AG09319 (cell line): Measurements from ENCODE around the gene KIFC1.
"Not testable (repeated sequence)": the region's sequence is repeated elsewhere in the genome, so short reads cannot be mapped to it uniquely, and the experiment has no call there.

Experiments used
- DNase-seq: peaks from one replicate; pipeline ENCODE4 v3.0.0-alpha.2; 2010; ENCODE audit warnings: low read depth; ENCODE audit errors: extremely low read depth
- TF ChIP-seq, protein P1 (sequence below): IDR thresholded peaks from 2 replicates; pipeline ENCODE4 v1.5.1; 2011; ENCODE audit warnings: low read depth, mild to moderate bottlenecking, inconsistent platforms, low read length, moderate library complexity

The KIFC1 gene

DNA sequence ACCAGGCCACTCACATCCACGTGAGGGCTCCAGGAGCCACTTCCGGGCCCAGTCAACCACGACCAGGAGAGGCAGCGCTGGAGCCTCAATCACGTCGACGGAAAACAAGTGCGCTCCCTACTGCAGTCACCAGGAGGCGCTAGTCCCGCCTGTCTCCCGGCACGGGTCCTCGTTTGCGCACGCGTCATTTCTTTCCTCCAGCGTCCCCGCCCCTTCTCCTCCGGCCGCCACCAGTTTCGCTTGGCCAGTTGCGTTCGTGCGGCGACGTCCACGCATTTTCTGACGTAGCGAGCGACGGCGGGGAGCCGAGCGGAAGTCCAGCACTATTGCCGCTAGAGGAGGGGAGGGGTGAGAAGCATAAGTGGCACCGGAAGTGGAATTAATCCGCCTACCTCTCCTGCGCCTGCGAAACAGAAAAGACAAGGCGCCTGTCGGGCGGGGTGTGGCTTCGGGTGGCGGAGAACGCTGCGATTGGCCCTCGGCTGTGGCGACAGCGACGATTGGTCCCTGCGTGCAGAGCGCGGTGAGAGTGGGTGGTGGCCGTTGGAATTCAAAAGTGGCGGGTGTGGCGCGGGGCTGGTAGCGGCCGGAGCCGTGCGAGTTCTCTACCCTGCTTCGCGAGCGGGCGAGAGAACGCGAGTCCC is at the start of gene KIFC1:
KIFC1 (plus strand) TSS at position 546 of the 644 bp plus-strand sequence. CDS start 163 bp downstream, outside the sequence.
- TF ChIP-seq, protein P1, sequence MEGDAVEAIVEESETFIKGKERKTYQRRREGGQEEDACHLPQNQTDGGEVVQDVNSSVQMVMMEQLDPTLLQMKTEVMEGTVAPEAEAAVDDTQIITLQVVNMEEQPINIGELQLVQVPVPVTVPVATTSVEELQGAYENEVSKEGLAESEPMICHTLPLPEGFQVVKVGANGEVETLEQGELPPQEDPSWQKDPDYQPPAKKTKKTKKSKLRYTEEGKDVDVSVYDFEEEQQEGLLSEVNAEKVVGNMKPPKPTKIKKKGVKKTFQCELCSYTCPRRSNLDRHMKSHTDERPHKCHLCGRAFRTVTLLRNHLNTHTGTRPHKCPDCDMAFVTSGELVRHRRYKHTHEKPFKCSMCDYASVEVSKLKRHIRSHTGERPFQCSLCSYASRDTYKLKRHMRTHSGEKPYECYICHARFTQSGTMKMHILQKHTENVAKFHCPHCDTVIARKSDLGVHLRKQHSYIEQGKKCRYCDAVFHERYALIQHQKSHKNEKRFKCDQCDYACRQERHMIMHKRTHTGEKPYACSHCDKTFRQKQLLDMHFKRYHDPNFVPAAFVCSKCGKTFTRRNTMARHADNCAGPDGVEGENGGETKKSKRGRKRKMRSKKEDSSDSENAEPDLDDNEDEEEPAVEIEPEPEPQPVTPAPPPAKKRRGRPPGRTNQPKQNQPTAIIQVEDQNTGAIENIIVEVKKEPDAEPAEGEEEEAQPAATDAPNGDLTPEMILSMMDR, result peak; percentile 96
- DNase-seq, result peak; percentile 100

DNA sequence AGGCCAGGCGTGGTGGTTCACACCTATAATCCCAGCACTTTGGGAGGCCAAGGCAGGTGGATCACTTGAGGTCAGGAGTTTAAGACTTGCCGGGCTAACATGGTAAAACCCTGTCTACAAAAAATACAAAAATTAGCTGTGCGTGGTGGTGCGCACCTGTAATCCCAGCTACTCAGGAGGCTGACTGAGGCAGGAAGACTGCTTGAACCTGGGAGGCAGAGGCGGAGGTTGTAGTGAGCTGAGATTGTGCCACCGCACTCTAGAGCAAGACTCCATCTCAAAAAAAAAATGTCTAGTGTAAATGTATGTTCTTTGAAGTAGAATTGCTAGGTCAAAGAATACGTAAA is 48.0 kb upstream of the KIFC1 start:
- DNase-seq, result not testable (repeated sequence)

DNA sequence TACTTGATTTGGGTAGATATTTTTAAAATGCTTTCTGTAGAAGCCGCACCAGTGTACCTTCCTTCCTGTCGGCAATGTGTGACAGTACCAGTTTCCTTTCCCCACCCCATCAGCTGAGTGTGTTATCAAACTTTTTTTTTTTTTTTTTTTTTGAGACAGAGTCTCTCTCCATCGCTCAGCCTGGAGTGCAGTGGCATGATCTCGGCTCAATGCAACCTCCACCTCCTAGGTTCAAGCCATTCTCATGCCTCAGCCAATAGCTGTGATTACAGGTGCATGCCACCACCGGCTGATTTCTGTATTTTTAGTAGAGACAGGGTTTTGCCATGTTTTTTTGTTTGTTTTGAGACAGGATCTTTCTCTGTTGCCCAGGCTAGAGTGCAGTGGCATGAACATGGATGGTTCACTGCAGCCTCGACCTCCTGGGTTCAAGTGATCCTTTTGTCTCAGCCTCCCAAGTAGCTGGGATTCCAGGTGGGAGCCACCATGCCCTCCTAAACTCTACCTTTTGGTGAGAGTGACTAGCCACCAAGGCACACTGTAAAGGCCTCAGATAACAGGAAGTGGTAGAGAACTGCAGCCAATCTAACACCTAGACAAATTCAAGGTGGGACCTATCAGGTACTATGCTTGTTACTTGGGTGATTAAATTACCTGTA is 47.5 kb upstream of the KIFC1 start:
- TF ChIP-seq, protein P1, result no peak
- no peak for DNase-seq

DNA sequence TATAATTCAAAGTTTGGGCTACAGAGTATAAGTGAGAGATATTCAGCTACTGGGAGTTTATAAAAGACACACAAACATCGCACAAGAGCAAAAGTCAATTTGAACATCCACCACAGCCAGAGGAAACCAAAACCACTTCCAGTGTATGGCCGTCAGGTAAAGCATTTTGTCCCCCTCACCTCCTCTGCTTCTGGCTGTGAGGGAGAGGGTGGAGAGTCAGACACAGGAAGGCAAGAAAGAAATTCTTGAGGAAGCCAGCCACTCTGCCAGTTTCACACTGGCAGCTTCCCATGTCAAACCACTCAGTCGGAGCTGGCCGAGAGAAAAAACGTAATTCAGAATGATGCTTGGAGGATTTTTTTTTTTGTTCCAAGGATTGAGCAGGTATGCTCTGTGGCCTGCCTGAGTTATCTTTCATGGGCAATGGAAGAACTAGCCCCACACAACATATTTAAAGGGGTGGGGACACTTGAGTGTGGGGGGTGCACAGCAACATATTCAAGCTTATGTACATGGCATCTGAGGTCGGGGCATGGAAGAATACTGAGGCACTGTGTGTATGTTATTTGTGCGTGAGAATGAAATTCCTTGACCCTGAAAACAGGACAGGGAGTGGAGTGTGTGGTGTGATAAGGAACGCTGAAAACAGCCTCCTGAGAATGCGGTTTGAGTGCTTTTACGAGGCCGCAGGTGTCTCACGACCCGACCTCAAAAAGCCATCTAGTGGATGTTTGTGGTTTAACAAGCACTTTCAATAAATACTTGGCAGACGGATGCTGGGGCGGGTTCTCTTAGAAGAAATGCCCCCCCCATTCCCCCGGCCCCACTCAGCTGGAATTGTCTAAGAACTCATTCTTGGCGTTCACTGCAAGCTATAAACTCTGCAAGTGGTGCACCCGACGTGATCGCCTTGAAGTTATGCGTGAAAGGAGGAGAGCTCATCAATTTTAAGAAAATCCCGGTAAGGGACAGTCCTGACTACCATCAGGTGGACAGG is 46.6 kb upstream of the KIFC1 start:
- peak; percentile 24 for DNase-seq
- TF ChIP-seq, protein P1, result peak; percentile 45

GRCh38 chr6:33346972-33347371 is 44.7 kb upstream of the KIFC1 start:
- not testable (repeated sequence) for DNase-seq

DNA sequence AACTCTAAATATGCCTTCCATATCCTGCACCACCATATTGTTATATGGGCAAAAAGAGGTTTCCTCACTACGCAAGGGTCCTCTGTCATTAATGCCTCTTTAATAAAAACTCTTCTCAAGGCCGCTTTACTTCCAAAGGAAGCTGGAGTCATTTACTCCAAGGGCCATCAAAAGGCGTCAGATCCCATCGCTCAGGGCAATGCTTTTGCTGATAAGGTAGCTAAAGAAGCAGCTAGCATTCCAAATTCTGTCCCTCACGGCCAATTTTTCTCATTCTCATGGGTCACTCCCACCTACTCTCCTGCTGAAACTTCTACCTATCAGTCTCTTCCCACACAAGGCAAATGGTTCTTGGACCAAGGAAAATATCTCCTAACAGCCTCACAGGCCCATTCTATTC is 43.8 kb upstream of the KIFC1 start:
- TF ChIP-seq, protein P1, result no peak
- DNase-seq, result no peak

DNA sequence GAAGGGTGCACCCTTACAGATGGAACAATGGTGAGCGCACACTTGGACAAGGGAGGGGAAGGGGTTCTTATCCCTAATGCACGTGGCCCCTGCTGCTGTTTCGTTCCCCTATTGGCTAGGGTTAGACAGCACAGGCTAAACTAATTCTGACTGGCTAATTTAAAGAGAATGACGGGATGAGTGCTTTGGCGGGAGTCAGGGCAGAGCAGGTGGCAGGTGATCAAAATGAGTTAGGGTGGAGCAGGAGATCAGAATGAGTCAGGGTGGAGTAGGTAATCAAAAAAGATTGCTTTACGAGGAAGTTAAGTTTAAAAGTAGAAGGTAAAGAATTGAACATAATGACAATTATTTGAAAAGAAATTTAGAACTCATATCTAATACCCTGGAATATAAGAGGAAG is 35.8 kb upstream of the KIFC1 start:
- DNase-seq, result not testable (repeated sequence)

DNA sequence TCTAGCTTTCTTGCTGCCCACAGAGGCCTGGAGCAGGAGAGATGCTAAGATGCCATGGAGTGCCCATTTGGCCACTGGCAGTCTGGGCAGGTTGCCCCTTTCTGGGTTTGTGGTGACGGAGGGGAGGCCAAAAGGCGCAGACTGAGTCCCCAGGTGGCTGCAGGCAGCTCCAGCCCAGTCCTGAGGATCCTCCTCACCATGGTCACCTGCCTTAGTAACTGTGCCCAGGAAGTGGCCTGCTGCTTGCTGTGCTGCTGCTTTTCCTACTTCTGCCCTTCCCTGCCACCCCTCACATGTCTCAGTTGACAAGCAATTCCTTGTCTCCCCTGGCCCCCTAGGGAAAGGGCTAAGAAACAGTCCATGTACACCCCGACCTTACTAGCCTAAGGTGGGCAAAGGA is 35.3 kb upstream of the KIFC1 start:
- TF ChIP-seq, protein P1, result no peak
- no peak for DNase-seq

DNA sequence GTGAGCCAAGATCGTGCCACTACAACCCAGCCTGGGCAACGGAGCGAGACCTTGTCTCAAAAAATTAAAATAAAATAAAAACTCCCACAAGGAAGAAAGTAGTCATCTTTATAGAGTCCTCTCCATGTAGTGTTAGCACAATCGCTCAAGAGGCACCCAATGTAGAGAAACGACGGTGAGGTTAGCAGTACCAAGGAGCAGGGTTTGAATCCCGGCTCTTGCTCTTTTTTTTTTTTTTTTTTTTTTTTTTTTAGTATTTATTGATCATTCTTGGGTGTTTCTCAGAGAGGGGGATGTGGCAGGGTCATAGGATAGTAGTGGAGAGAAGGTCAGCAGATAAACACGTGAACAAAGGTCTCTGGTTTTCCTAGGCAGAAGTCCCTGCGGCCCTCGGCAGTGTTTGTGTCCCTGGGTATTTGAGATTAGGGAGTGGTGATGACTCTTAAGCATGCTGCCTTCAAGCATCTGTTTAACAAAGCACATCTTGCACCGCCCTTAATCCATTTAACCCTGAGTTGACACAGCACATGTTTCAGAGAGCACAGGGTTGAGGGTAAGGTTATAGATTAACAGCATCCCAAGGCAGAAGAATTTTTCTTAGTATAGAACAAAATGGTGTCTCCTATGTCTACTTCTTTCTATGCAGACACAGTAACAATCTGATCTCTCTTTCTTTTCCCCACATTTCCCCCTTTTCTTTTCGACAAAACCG is 34.3 kb upstream of the KIFC1 start:
- DNase-seq, result not testable (repeated sequence)
